Panc1 (cell line): ENCODE measurements around the gene DDC.

Experiments
- TF ChIP-seq, protein P1 (sequence below): fragments of 450-650 bp; IDR thresholded peaks from 2 replicates; pipeline ENCODE4 v1.5.1; 2017; ENCODE audit warnings: mild to moderate bottlenecking
- TF ChIP-seq, protein P2 (sequence below), 2 experiments: IDR thresholded peaks; 2 replicates each; pipeline ENCODE4 v1.6.1; 2011 to 2012; ENCODE audit warnings: low read depth in 2 of 2, control low read depth in 1 of 2, low read length in 1 of 2, mild to moderate bottlenecking in 1 of 2, moderate library complexity in 1 of 2; ENCODE audit not compliant: insufficient read depth in 1 of 2

DNA sequence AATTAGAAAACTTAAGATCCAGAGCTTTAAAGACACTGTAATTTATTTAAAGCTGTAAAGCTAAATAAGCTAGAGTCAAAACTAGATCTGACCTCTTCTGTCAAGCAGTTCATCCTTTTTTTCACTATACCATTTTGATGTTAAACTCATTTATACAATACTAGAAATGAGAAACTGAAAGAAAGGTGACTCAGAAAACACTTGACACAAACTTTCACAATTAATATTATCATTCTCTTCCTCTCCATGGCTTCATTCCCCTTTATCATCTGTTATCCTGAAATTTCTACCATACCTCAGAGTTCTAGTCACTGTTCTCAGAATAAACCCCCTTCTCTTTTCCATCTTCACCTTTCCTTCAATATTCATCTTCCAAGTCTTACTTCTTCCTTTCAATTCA, 116.4 kb downstream of the DDC start:
- TF ChIP-seq, protein P1, sequence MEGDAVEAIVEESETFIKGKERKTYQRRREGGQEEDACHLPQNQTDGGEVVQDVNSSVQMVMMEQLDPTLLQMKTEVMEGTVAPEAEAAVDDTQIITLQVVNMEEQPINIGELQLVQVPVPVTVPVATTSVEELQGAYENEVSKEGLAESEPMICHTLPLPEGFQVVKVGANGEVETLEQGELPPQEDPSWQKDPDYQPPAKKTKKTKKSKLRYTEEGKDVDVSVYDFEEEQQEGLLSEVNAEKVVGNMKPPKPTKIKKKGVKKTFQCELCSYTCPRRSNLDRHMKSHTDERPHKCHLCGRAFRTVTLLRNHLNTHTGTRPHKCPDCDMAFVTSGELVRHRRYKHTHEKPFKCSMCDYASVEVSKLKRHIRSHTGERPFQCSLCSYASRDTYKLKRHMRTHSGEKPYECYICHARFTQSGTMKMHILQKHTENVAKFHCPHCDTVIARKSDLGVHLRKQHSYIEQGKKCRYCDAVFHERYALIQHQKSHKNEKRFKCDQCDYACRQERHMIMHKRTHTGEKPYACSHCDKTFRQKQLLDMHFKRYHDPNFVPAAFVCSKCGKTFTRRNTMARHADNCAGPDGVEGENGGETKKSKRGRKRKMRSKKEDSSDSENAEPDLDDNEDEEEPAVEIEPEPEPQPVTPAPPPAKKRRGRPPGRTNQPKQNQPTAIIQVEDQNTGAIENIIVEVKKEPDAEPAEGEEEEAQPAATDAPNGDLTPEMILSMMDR: no peak
- TF ChIP-seq, protein P2, sequence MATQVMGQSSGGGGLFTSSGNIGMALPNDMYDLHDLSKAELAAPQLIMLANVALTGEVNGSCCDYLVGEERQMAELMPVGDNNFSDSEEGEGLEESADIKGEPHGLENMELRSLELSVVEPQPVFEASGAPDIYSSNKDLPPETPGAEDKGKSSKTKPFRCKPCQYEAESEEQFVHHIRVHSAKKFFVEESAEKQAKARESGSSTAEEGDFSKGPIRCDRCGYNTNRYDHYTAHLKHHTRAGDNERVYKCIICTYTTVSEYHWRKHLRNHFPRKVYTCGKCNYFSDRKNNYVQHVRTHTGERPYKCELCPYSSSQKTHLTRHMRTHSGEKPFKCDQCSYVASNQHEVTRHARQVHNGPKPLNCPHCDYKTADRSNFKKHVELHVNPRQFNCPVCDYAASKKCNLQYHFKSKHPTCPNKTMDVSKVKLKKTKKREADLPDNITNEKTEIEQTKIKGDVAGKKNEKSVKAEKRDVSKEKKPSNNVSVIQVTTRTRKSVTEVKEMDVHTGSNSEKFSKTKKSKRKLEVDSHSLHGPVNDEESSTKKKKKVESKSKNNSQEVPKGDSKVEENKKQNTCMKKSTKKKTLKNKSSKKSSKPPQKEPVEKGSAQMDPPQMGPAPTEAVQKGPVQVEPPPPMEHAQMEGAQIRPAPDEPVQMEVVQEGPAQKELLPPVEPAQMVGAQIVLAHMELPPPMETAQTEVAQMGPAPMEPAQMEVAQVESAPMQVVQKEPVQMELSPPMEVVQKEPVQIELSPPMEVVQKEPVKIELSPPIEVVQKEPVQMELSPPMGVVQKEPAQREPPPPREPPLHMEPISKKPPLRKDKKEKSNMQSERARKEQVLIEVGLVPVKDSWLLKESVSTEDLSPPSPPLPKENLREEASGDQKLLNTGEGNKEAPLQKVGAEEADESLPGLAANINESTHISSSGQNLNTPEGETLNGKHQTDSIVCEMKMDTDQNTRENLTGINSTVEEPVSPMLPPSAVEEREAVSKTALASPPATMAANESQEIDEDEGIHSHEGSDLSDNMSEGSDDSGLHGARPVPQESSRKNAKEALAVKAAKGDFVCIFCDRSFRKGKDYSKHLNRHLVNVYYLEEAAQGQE (IDR thresholded peaks at IDR 0.05; ENCODE audit: insufficient read depth in 1 of 2, low read depth in 2 of 2, low read length in 1 of 2): no peak
